Measurements from ENCODE around the gene KLHDC3.

Gene KLHDC3

GRCh38 chr6:43013843-43014433, at the start of gene KLHDC3, which contains the start of gene MEA1:
TSS of gene KLHDC3 (plus strand) at chr6:43014249. CDS start at chr6:43017193, 2,944 bp downstream.
TSS of gene MEA1 (minus strand) at chr6:43013946. CDS start at chr6:43013813, 133 bp downstream.
- Histone ChIP-seq H3K27ac (ENCODE audit: low read depth, low read length) (peak within 1 kb of the TSS; percentile 37), H3F3A (ENCODE audit: control insufficient read depth, insufficient read depth) (peaks cover 2% of the 10 kb centered on the region; the same call in 1 of the 2 replicates), H3K4me1 (ENCODE audit: control insufficient read depth, low read length) (peaks cover 32% of the 10 kb centered on the region), H3K27me3 (ENCODE audit: control insufficient read depth, low read length) (no peaks in the 10 kb centered on the region), H3K4me2 (ENCODE audit: low read length) (peak within 1 kb of the TSS; percentile 92), H4K20me1 (ENCODE audit: control insufficient read depth, insufficient read depth, low read depth, low read length) (no peaks in the 10 kb centered on the region), H3K36me3 (ENCODE audit: control insufficient read depth, low read length) (peaks cover 62% of the 10 kb centered on the region), H3K9me3 (ENCODE audit: control insufficient read depth, insufficient read depth, low read length) (no peaks in the 10 kb centered on the region), H3K4me3 (ENCODE audit: low read length) (peak within 1 kb of the TSS; percentile 90), H3K79me2 (ENCODE audit: control insufficient read depth, low read length) (peaks cover 50% of the 10 kb centered on the region), H3K9me2 (replicated peaks; ENCODE audit: control insufficient read depth, low read length) (no peaks in the 10 kb centered on the region)
- TF ChIP-seq CTCF (IDR thresholded peaks at IDR 0.05; ENCODE audit: low read depth, low read length, poor library complexity, severe bottlenecking), result no peak
- TF ChIP-seq EZH2phosphoT487 (IDR thresholded peaks at IDR 0.05; ENCODE audit: borderline replicate concordance, low read length), result no peak

GRCh38 chr6:42966571-42966970, 47.5 kb upstream of the KLHDC3 start:
- Histone ChIP-seq H3K27ac (ENCODE audit: low read depth, low read length) (no peak overlapping the region), H3K4me2 (ENCODE audit: low read length) (no peak overlapping the region), H3K79me2 (ENCODE audit: control insufficient read depth, low read length) (0 out of 2 replicates have a peak, but pooled peaks cover 2% of the 10 kb centered on the region), H3K36me3 (ENCODE audit: control insufficient read depth, low read length) (peaks cover 63% of the 10 kb centered on the region), H3F3A (ENCODE audit: control insufficient read depth, insufficient read depth) (0 out of 2 replicates have a peak, but pooled peaks cover 5% of the 10 kb centered on the region), H3K4me3 (ENCODE audit: low read length) (no peak overlapping the region), H3K9me2 (replicated peaks; ENCODE audit: control insufficient read depth, low read length) (no peaks in the 10 kb centered on the region), H4K20me1 (ENCODE audit: control insufficient read depth, insufficient read depth, low read depth, low read length) (no peaks in the 10 kb centered on the region; the same call in 1 of the 2 replicates), H3K9me3 (ENCODE audit: control insufficient read depth, insufficient read depth, low read length) (no peaks in the 10 kb centered on the region), H3K27me3 (ENCODE audit: control insufficient read depth, low read length) (no peaks in the 10 kb centered on the region), H3K4me1 (ENCODE audit: control insufficient read depth, low read length) (no peaks in the 10 kb centered on the region)
- TF ChIP-seq CTCF (IDR thresholded peaks at IDR 0.05; ENCODE audit: low read depth, low read length, poor library complexity, severe bottlenecking) (no peak), EZH2phosphoT487 (IDR thresholded peaks at IDR 0.05; ENCODE audit: borderline replicate concordance, low read length) (no peak)

- Histone ChIP-seq H3K4me3 (ENCODE audit: low read length) (no peak overlapping the region), H3F3A (ENCODE audit: control insufficient read depth, insufficient read depth) (0 out of 2 replicates have a peak, but pooled peaks cover 4% of the 10 kb centered on the region), H3K36me3 (ENCODE audit: control insufficient read depth, low read length) (peaks cover 62% of the 10 kb centered on the region), H3K79me2 (ENCODE audit: control insufficient read depth, low read length) (peaks cover 3% of the 10 kb centered on the region; the same call in 1 of the 2 replicates), H4K20me1 (ENCODE audit: control insufficient read depth, insufficient read depth, low read depth, low read length) (no peaks in the 10 kb centered on the region; the same call in 1 of the 2 replicates), H3K4me1 (ENCODE audit: control insufficient read depth, low read length) (no peaks in the 10 kb centered on the region), H3K27ac (ENCODE audit: low read depth, low read length) (no peak overlapping the region), H3K27me3 (ENCODE audit: control insufficient read depth, low read length) (no peaks in the 10 kb centered on the region), H3K4me2 (ENCODE audit: low read length) (no peak overlapping the region), H3K9me3 (ENCODE audit: control insufficient read depth, insufficient read depth, low read length) (no peaks in the 10 kb centered on the region), H3K9me2 (replicated peaks; ENCODE audit: control insufficient read depth, low read length) (no peaks in the 10 kb centered on the region)
- TF ChIP-seq CTCF (IDR thresholded peaks at IDR 0.05; ENCODE audit: low read depth, low read length, poor library complexity, severe bottlenecking), result no peak
- TF ChIP-seq EZH2phosphoT487 (IDR thresholded peaks at IDR 0.05; ENCODE audit: borderline replicate concordance, low read length), result no peak
Observed at GRCh38 chr6:42967228-42967627, 46.8 kb upstream of the KLHDC3 start.

Measured in DOHH2 (cell line).